HepG2 (cell line): Measurements from ENCODE around the gene S100P. TPM values are rescaled to one million over a fixed set of nuclear protein-coding genes. Genes with fewer than 3 reads are reported as not detected.

Source experiments
- ARID3A ChIP-seq: IDR thresholded peaks from 2 replicates; pipeline ENCODE4 v1.6.1; 2012; ENCODE audit warnings: low read depth, low read length, improper control_type of control experiment
- CEBPZ ChIP-seq: IDR thresholded peaks from 2 replicates; pipeline ENCODE4 v1.6.1; 2012; ENCODE audit warnings: low read length, improper control_type of control experiment
- ERF ChIP-seq: IDR thresholded peaks from 2 replicates; pipeline ENCODE4 v1.6.1; 2018; ENCODE audit warnings: missing biosample characterization, missing genetic modification reagents
- GATAD2A ChIP-seq: IDR thresholded peaks from 2 replicates; pipeline ENCODE4 v1.6.1; 2016
- HNF1B ChIP-seq: sonication (generic); formaldehyde crosslinking; IDR thresholded peaks from 2 replicates; pipeline ENCODE4 v1.5.1; 2020; ENCODE audit warnings: mild to moderate bottlenecking, moderate library complexity, missing genetic modification reagents
- IRF2 ChIP-seq: IDR thresholded peaks from 2 replicates; pipeline ENCODE4 v1.6.1; 2018; ENCODE audit warnings: missing genetic modification reagents, missing compliant biosample characterization
- KDM3A ChIP-seq: IDR thresholded peaks from 2 replicates; pipeline ENCODE4 v1.6.1; 2018; ENCODE audit warnings: low read depth, missing compliant biosample characterization
- KDM4B ChIP-seq: sonication (generic); formaldehyde crosslinking; IDR thresholded peaks from 2 replicates; pipeline ENCODE4 v1.4.0; 2020; ENCODE audit warnings: missing genetic modification reagents
- NR2F6 ChIP-seq, 2 experiments: IDR thresholded peaks; 2 replicates each; pipeline ENCODE4 v1.6.1; 2016; ENCODE audit warnings: antibody characterized with exemption in 1 of 2, mild to moderate bottlenecking in 1 of 2
- RAD21 ChIP-seq: fragments of 450-650 bp; formaldehyde crosslinking; IDR thresholded peaks from 2 replicates; pipeline ENCODE4 v1.5.0; 2020; ENCODE audit warnings: mild to moderate bottlenecking
- SMAD3 ChIP-seq: sonication (generic); formaldehyde crosslinking; IDR thresholded peaks from 2 replicates; pipeline ENCODE4 v1.4.0; 2020; ENCODE audit warnings: missing genetic modification reagents
- SMC3 ChIP-seq: IDR thresholded peaks from 2 replicates; pipeline ENCODE4 v1.6.1; 2011; ENCODE audit warnings: low read length, improper control_type of control experiment
- SOX6 ChIP-seq, 2 experiments: fragments of 450-650 bp in 1 of 2; sonication (generic) in 1 of 2; formaldehyde crosslinking in 1 of 2; IDR thresholded peaks; 2 replicates each; pipeline versions ENCODE4 v1.4.0 to v1.6.1; 2017 to 2020; ENCODE audit warnings: antibody characterized with exemption in 1 of 2, mild to moderate bottlenecking in 1 of 2, missing genetic modification reagents in 1 of 2
- STAG1 ChIP-seq: sonication (generic); formaldehyde crosslinking; IDR thresholded peaks from 2 replicates; pipeline ENCODE4 v1.4.0; 2020; ENCODE audit warnings: missing genetic modification reagents
- TARDBP ChIP-seq: sonication (generic); formaldehyde crosslinking; IDR thresholded peaks from 2 replicates; pipeline ENCODE4 v1.8.0; 2022; ENCODE audit warnings: mild to moderate bottlenecking, missing genetic modification reagents
- TFAP4 ChIP-seq: sonication (generic); IDR thresholded peaks from 2 replicates; pipeline ENCODE4 v1.6.1; 2016; ENCODE audit warnings: low read depth, borderline replicate concordance
- ZBTB7A ChIP-seq: sonication (generic); formaldehyde crosslinking; IDR thresholded peaks from 2 replicates; pipeline ENCODE4 v1.8.0; 2022; ENCODE audit warnings: mild to moderate bottlenecking, missing genetic modification reagents
- ZBTB7B ChIP-seq: sonication (generic); formaldehyde crosslinking; IDR thresholded peaks from 2 replicates; pipeline ENCODE4 v1.4.0; 2020; ENCODE audit warnings: missing genetic modification reagents
- ZFY ChIP-seq: sonication (generic); formaldehyde crosslinking; IDR thresholded peaks from 2 replicates; pipeline ENCODE4 v1.4.0; 2020; ENCODE audit warnings: missing genetic modification reagents
- ZNF331 ChIP-seq: sonication (generic); formaldehyde crosslinking; IDR thresholded peaks from 2 replicates; pipeline ENCODE4 v1.4.0; 2020; ENCODE audit warnings: missing genetic modification reagents
- ZNF580 ChIP-seq: IDR thresholded peaks from 2 replicates; pipeline ENCODE4 v1.6.1; 2016; ENCODE audit warnings: low read depth, borderline replicate concordance
- ZNF746 ChIP-seq: sonication (generic); formaldehyde crosslinking; IDR thresholded peaks from 2 replicates; pipeline ENCODE4 v1.8.0; 2022; ENCODE audit warnings: mild to moderate bottlenecking, missing genetic modification reagents
- ZNF768 ChIP-seq: sonication (generic); formaldehyde crosslinking; IDR thresholded peaks from 2 replicates; pipeline ENCODE4 v1.4.0; 2020; ENCODE audit warnings: missing genetic modification reagents
- ZZZ3 ChIP-seq: sonication (generic); formaldehyde crosslinking; IDR thresholded peaks from 2 replicates; pipeline ENCODE4 v1.4.0; 2020; ENCODE audit warnings: missing genetic modification reagents, mild to moderate bottlenecking, borderline replicate concordance
- polyA plus RNA-seq, 8 experiments: library from polyadenylated mRNA; depleted of rRNA in 3 of 8; stranded (reverse) in 7 of 8; unstranded in 1 of 8; fragments of >200 nt; fragmentation: Illumina TruSeq in 4 of 8; extraction: Trizol in 4 of 8; gene quantifications; 2 replicates each; pipeline versions ENCODE4 v1.2.1 to v1.2.3, GENCODE V29; 2011 to 2016; ENCODE audit warnings: low read depth in 4 of 8, missing spikeins in 1 of 8, mixed read lengths in 1 of 8; ENCODE audit not compliant: insufficient read depth in 1 of 8
- total RNA-seq, 5 experiments: library from RNA; depleted of rRNA; stranded (reverse); fragments of >200 nt; fragmentation: Illumina TruSeq; extraction: Trizol; gene quantifications; 2 replicates each; pipeline ENCODE4 v1.2.3, GENCODE V29; 2016; ENCODE audit warnings: low read depth in 1 of 5

Gene S100P
- total and polyA plus RNA-seq, 2 of the 13 experiments (the other 11 are each of a cell fraction or from before 2014, with no cell fraction given): 278 to 1,649 TPM

- TF ChIP-seq ZNF746 (CRISPR knock-in tag) (no peak), SMAD3 (CRISPR knock-in tag) (0 out of 2 replicates have a peak, but pooled peaks have one; percentile 38), ZBTB7A (CRISPR knock-in tag) (peak; percentile 59; the same call in 1 of the 2 replicates), ZZZ3 (no peak), CEBPZ (no peak), SMC3 (peak; percentile 61; the same call in 1 of the 2 replicates), TFAP4 (peak; percentile 93), HNF1B (CRISPR knock-in tag) (peak; percentile 47), ERF (CRISPR knock-in tag) (peak; percentile 70; the same call in 1 of the 2 replicates), ZNF331 (peak; percentile 41; the same call in 1 of the 2 replicates), ARID3A (0 out of 2 replicates have a peak, but pooled peaks have one; percentile 15), GATAD2A (peak; percentile 69; the same call in 1 of the 2 replicates), ZNF768 (0 out of 2 replicates have a peak, but pooled peaks have one; percentile 31), ZFY (CRISPR knock-in tag) (0 out of 2 replicates have a peak, but pooled peaks have one; percentile 2), STAG1 (peak; percentile 99), ZBTB7B (peak; percentile 90), SOX6 (IDR thresholded peaks at IDR 0.05) (no peak), SOX6 (CRISPR knock-in tag; IDR thresholded peaks at IDR 0.05) (peak; percentile 37; the same call in 1 of the 2 replicates), IRF2 (CRISPR knock-in tag) (0 out of 2 replicates have a peak, but pooled peaks have one; percentile 32), KDM3A (CRISPR knock-in tag) (0 out of 2 replicates have a peak, but pooled peaks have one; percentile 41), NR2F6 (IDR thresholded peaks at IDR 0.05) (no peak), NR2F6 (CRISPR knock-in tag; IDR thresholded peaks at IDR 0.05) (0 out of 2 replicates have a peak, but pooled peaks have one; percentile 11), RAD21 (CRISPR knock-in tag) (peak; percentile 98), TARDBP (no peak), KDM4B (CRISPR knock-in tag) (0 out of 2 replicates have a peak, but pooled peaks have one; percentile 19), ZNF580 (peak; percentile 73; the same call in 1 of the 2 replicates)
Observed at GRCh38 chr4:6720202-6720699, 26.6 kb downstream of the S100P start (continued).
